ENCODE results near the gene MAP2K5. TPM values are rescaled to one million over a fixed set of nuclear protein-coding genes. Genes with fewer than 3 reads are reported as not detected.

MAP2K5 gene
- total RNA-seq, 4 donors from 2014 or later = 7.2 to 14.2 (median 9.3) TPM

GRCh38 chr15:67680641-67681040 lies 138.1 kb downstream of the MAP2K5 start:
- no peak for DNase-seq (ENCODE audit: low spot score)
- TF ChIP-seq, protein P1, sequence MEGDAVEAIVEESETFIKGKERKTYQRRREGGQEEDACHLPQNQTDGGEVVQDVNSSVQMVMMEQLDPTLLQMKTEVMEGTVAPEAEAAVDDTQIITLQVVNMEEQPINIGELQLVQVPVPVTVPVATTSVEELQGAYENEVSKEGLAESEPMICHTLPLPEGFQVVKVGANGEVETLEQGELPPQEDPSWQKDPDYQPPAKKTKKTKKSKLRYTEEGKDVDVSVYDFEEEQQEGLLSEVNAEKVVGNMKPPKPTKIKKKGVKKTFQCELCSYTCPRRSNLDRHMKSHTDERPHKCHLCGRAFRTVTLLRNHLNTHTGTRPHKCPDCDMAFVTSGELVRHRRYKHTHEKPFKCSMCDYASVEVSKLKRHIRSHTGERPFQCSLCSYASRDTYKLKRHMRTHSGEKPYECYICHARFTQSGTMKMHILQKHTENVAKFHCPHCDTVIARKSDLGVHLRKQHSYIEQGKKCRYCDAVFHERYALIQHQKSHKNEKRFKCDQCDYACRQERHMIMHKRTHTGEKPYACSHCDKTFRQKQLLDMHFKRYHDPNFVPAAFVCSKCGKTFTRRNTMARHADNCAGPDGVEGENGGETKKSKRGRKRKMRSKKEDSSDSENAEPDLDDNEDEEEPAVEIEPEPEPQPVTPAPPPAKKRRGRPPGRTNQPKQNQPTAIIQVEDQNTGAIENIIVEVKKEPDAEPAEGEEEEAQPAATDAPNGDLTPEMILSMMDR (IDR thresholded peaks at IDR 0.05) = no peak
- no peak for ATAC-seq (ENCODE audit: low FRiP score)

DNA sequence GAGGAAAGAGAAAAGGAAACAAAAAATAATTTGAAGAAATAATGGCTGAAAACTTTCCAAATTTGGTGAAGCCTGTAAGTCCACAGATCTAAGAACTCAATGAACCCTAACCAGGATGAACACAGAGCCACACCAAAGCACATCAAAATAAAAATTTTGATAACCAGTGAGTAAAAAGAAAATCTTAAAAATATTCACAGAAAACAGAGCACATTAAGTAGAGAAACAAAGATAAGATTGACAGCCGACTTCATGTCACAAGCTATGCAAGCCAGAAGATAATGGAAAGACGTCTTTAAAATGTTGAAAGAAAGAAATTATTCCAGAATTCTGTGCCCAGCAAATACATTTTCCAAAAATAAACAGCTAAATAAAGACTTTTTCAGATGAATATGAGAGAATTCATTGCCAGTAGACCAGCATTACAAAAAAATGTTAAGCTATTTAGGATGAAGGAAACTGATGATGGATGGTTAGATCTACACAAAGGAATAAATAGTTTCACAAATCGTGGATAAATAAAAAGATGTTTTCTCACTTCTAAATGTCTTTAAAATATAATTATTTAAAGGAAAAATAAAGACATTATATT lies 142.6 kb downstream of the MAP2K5 start:
- no peak for ATAC-seq (ENCODE audit: low FRiP score)

GRCh38 chr15:67685716-67686115 lies 143.2 kb downstream of the MAP2K5 start:
- DNase-seq (ENCODE audit: low spot score) (no peak), ATAC-seq (ENCODE audit: low FRiP score) (no peak)
- TF ChIP-seq, protein P1 (IDR thresholded peaks at IDR 0.05) = no peak

More for the DNA sequence above, 142.6 kb downstream of the MAP2K5 start:
- no peak for DNase-seq (ENCODE audit: low spot score)
- TF ChIP-seq, protein P1 (IDR thresholded peaks at IDR 0.05) = no peak

DNA sequence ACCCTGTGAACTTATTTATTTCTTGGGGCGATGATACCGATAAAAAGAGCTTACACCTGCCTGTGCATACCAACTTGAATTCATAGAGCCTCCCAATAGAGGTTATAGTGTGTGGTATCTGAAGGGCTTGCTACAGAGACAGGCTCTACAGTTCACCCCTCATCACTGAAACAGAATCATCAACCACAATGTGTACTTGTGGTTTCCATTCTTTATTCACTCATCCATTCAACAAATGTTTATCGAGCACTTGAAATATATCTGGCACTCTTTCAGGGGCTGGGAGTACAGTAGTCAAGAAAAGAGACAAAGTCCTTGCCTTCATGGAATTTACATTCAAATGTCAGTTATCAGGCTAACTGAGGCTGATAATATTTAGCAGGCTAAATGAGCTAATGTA lies 148.4 kb downstream of the MAP2K5 start:
- DNase-seq (ENCODE audit: low spot score) = no peak
- TF ChIP-seq, protein P1 (IDR thresholded peaks at IDR 0.05) = no peak
- ATAC-seq (ENCODE audit: low FRiP score) = no peak

DNA sequence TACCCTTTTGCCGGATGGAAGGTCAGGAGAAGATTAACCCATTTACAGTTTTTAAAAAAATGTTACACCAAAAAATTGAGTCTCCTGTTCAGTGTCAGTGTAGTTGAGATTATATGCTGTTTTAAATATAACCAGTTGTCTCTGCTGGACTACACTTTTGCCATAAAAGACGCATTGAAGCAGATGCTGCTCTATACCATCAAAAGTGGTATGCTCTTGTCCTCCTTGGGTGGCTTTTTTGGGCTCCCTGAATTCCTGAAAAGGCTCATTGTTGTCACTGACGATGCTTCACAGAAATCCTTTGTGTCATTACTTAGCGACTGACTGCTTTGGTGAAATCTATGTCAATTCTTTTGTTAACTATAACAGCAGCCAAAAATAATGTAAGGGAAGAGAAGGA lies 148.9 kb downstream of the MAP2K5 start:
- TF ChIP-seq, protein P1 (IDR thresholded peaks at IDR 0.05) = no peak
- no peak for DNase-seq (ENCODE audit: low spot score)
- ATAC-seq (ENCODE audit: low FRiP score) = no peak

DNA sequence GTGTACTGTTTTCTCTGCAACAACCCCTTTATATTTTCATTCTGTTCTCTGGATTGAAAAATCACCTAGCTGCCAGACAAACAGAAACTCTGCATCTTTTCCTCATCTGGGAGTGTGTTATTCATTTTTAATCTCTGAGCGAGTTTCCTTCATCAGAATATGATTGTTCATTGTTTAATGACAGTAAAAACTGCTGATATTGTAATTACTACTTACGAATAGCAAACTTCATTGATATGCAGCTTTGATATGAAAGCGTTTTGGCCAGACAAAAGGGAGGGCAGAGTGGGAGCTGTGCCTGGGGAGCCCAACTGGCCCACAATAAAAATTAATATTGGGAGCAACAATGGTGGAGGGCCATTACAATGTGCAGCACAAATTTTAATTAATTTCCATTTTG lies 150.1 kb downstream of the MAP2K5 start:
- TF ChIP-seq, protein P1 (IDR thresholded peaks at IDR 0.05) = no peak
- DNase-seq (ENCODE audit: low spot score) (no peak), ATAC-seq (ENCODE audit: low FRiP score) (no peak)

- ATAC-seq (ENCODE audit: low FRiP score) (no peak), DNase-seq (ENCODE audit: low spot score) (no peak)
- TF ChIP-seq, protein P1 (IDR thresholded peaks at IDR 0.05) = no peak
Measured at GRCh38 chr15:67696087-67696486, 153.6 kb downstream of the MAP2K5 start.

Measured in omental fat pad (tissue), 4 donors.